Breast epithelium (tissue), 4 donors: ENCODE measurements around the gene ELP1. TPM values are rescaled to one million over a fixed set of nuclear protein-coding genes. Genes with fewer than 3 reads are reported as not detected.

Experiments used
- DNase-seq, 2 donors: peaks; one replicate each; pipeline ENCODE4 v3.0.0-alpha.2; 2019; ENCODE audit warnings: low spot score in 2 of 2
- H3K27ac ChIP-seq, 2 donors: fragments of 200-600 bp; sonication (generic) in 1 of 2; one replicate each; pipeline ENCODE4 v1.5.1; 2016 to 2019; ENCODE audit warnings: mild to moderate bottlenecking in 1 of 2
- H3K27me3 ChIP-seq, 2 donors: fragments of 200-600 bp; sonication (generic) in 1 of 2; one replicate each; pipeline versions ENCODE4 v1.5.1 to v1.6.0; 2017 to 2019; ENCODE audit warnings: control low read depth in 1 of 2, mild to moderate bottlenecking in 1 of 2
- H3K36me3 ChIP-seq: fragments of 200-600 bp; one replicate; pipeline ENCODE4 v1.5.1; 2019
- H3K4me1 ChIP-seq, 2 donors: fragments of 200-600 bp; sonication (generic); one replicate each; pipeline ENCODE4 v1.5.1; 2016 to 2019; ENCODE audit warnings: control low read depth in 1 of 2
- H3K4me3 ChIP-seq, 3 donors: fragments of 200-600 bp; sonication (generic); 1 replicate in 2 of 3; 2 replicates in 1 of 3; pipeline ENCODE4 v1.5.1; 2016 to 2019; ENCODE audit warnings: mild to moderate bottlenecking in 3 of 3, moderate library complexity in 2 of 3
- H3K9me3 ChIP-seq, 2 donors: fragments of 200-600 bp; sonication (generic) in 1 of 2; one replicate each; pipeline ENCODE4 v1.5.1; 2016 to 2019; ENCODE audit warnings: control low read depth in 1 of 2
- POLR2A ChIP-seq: fragments of 450-650 bp; IDR thresholded peaks from one replicate; pipeline ENCODE4 v1.6.1; 2016; ENCODE audit warnings: antibody characterized with exemption, mild to moderate bottlenecking, moderate library complexity
- POLR2AphosphoS5 ChIP-seq, 3 donors: sonication (generic); formaldehyde crosslinking; IDR thresholded peaks; one replicate each; pipeline ENCODE4 v1.6.1; 2017; ENCODE audit warnings: antibody characterized with exemption in 3 of 3
- intact Hi-C: fragments of 100-400 bp; cut with DNase I; formaldehyde crosslinking; loops from one replicate; pipeline ENCODE4 v1.15.1; 2023; ENCODE audit warnings: low total_unique reads
- total RNA-seq, 3 donors: library from RNA; depleted of rRNA; stranded (reverse); fragments of >200 nt; gene quantifications; one replicate each; pipeline ENCODE4 v1.1.0, GENCODE V29; 2016
- TF ChIP-seq, protein P1 (sequence below), 3 donors: fragments of 450-650 bp; IDR thresholded peaks; one replicate each; pipeline ENCODE4 v1.5.1; 2016 to 2017; ENCODE audit warnings: antibody characterized with exemption in 3 of 3, mild to moderate bottlenecking in 3 of 3, moderate library complexity in 3 of 3

Gene ELP1, protein sequence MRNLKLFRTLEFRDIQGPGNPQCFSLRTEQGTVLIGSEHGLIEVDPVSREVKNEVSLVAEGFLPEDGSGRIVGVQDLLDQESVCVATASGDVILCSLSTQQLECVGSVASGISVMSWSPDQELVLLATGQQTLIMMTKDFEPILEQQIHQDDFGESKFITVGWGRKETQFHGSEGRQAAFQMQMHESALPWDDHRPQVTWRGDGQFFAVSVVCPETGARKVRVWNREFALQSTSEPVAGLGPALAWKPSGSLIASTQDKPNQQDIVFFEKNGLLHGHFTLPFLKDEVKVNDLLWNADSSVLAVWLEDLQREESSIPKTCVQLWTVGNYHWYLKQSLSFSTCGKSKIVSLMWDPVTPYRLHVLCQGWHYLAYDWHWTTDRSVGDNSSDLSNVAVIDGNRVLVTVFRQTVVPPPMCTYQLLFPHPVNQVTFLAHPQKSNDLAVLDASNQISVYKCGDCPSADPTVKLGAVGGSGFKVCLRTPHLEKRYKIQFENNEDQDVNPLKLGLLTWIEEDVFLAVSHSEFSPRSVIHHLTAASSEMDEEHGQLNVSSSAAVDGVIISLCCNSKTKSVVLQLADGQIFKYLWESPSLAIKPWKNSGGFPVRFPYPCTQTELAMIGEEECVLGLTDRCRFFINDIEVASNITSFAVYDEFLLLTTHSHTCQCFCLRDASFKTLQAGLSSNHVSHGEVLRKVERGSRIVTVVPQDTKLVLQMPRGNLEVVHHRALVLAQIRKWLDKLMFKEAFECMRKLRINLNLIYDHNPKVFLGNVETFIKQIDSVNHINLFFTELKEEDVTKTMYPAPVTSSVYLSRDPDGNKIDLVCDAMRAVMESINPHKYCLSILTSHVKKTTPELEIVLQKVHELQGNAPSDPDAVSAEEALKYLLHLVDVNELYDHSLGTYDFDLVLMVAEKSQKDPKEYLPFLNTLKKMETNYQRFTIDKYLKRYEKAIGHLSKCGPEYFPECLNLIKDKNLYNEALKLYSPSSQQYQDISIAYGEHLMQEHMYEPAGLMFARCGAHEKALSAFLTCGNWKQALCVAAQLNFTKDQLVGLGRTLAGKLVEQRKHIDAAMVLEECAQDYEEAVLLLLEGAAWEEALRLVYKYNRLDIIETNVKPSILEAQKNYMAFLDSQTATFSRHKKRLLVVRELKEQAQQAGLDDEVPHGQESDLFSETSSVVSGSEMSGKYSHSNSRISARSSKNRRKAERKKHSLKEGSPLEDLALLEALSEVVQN (N-terminal part only)
- 10 to 100 TPM; 18.2 to 27.8 (median 22.6) TPM for total RNA-seq

DNA sequence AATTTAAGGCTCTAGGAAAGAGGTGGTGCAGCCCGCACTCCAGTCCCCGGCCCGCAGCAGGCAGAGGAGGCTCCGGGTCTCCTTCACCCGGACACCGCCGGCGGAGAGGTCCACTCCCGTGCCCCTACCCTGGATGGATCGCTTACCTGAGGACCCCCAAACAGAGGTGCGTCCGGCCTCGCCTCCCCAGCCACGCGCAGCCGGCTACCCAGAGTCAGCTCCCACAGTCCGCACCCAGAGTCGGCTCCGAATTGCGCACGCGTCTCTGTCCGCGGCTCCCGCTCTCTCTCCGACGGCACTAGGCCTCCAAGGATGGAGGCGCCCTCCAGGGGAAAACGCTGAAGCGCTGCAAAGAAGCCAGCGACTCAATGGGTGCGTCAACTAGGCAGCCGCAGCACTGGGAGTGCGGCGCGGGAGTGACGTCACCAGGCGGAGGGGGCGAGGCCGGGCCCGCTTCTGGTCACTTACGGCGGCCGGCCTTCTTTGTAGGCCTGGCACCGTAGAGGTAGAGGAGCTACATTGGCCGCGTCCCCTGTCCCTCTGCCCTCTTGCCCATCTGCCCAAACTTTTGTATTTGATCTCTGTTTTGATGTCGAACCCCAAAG lies at the start of gene ELP1:
TSS of gene ELP1 (minus strand) at position 407 of the 605 bp plus-strand sequence. CDS start 2,978 bp downstream, outside the sequence.
- no peaks in the 10 kb centered on the region for H3K27me3 ChIP-seq
- peak within 1 kb of the TSS; percentile 95 for H3K27ac ChIP-seq
- H3K4me1 ChIP-seq = peaks cover 0 to 10% of the 10 kb centered on the region in 2 donors
- peak within 1 kb of the TSS; percentile 75 to 85 (median 83) for H3K4me3 ChIP-seq
- no peaks in the 10 kb centered on the region for H3K9me3 ChIP-seq
- intact Hi-C loops = loop anchor here (5.0 kb wide), 1 partner anchor 382 kb away; no protein-coding TSS in a partner anchor
- H3K36me3 ChIP-seq = no peaks in the 10 kb centered on the region
- DNase-seq = peak; percentile 85 to 88
- peak; percentile 47 to 69 (median 69) for TF ChIP-seq POLR2AphosphoS5 (IDR thresholded peaks at IDR 0.05)
- TF ChIP-seq POLR2A = peak; percentile 20
- TF ChIP-seq, protein P1, sequence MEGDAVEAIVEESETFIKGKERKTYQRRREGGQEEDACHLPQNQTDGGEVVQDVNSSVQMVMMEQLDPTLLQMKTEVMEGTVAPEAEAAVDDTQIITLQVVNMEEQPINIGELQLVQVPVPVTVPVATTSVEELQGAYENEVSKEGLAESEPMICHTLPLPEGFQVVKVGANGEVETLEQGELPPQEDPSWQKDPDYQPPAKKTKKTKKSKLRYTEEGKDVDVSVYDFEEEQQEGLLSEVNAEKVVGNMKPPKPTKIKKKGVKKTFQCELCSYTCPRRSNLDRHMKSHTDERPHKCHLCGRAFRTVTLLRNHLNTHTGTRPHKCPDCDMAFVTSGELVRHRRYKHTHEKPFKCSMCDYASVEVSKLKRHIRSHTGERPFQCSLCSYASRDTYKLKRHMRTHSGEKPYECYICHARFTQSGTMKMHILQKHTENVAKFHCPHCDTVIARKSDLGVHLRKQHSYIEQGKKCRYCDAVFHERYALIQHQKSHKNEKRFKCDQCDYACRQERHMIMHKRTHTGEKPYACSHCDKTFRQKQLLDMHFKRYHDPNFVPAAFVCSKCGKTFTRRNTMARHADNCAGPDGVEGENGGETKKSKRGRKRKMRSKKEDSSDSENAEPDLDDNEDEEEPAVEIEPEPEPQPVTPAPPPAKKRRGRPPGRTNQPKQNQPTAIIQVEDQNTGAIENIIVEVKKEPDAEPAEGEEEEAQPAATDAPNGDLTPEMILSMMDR (IDR thresholded peaks at IDR 0.05) = no peak

DNA sequence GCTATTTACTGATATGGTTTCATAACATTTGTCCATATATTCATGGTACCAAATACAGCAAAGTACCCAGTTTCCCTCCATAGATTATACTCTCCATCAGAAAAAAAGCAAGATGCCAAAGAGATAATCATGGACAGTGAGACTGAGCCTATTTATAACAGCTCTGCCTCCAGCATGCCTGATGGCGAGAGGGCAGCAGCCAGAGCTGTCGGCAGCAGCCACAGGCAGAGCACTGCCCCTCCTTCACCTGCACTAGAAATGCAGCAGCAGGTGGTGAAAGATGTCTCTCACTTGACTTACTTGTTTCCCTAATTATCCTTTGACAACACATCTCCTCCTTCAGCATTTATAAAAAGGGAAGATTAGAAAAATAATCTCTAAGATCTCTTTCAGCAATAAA lies 47.0 kb upstream of the ELP1 start:
- TF ChIP-seq POLR2AphosphoS5 (IDR thresholded peaks at IDR 0.05) (no peak), POLR2A (no peak)
- TF ChIP-seq, protein P1 (IDR thresholded peaks at IDR 0.05) = no peak
- Histone ChIP-seq H3K4me3 (no peak overlapping the region), H3K27me3 (no peaks in the 10 kb centered on the region), H3K9me3 (no peaks in the 10 kb centered on the region), H3K4me1 (no peaks in the 10 kb centered on the region), H3K27ac (no peak overlapping the region), H3K36me3 (no peaks in the 10 kb centered on the region)
- no peak for DNase-seq
- intact Hi-C loops = no loop called here

DNA sequence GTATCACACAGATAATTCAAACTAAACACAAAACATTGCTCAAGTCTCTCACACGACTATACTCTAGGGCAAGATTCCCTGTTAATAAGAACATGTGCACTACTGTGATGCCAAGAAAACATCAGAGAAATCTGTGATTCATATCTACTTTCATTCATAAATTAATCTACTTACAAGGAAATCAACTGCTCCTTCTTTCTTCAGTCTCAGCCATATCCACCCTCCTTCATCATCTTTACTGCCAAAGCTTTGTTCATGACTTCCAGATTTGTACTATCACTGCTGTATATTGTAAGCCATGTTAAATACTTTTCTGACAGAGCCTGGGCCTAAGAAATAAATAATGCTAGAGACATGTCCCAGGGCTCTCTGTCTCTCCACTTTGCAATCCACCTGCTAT lies 44.3 kb upstream of the ELP1 start:
- no peak overlapping the region for H3K4me3 ChIP-seq
- no peak for DNase-seq
- no peaks in the 10 kb centered on the region for H3K4me1 ChIP-seq
- no peaks in the 10 kb centered on the region for H3K36me3 ChIP-seq
- intact Hi-C loops = no loop called here
- H3K27ac ChIP-seq = no peak overlapping the region
- TF ChIP-seq POLR2A (no peak), POLR2AphosphoS5 (IDR thresholded peaks at IDR 0.05) (no peak)
- TF ChIP-seq, protein P1 (IDR thresholded peaks at IDR 0.05) = no peak
- no peaks in the 10 kb centered on the region for H3K9me3 ChIP-seq
- H3K27me3 ChIP-seq = no peaks in the 10 kb centered on the region

DNA sequence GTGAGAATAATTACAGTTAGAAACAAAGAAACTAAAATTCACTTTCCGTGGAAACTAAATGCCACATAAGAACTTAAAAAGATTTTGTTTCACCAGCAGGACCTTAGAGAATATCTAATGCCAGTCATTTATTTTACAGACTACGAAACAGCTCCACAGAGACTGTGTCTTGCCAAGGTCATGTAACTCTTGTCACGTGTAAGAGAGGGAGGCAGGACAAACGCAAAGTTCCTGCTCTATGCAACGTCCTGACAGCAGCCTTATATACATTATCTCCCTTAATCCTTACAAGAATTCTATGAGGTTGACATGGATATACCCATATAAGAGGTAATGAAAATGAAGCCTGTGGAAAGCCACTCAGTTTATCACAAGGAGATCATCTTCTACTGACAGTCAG lies 40.0 kb upstream of the ELP1 start:
- no peak for DNase-seq
- Histone ChIP-seq H3K27me3 (no peaks in the 10 kb centered on the region), H3K4me1 (no peaks in the 10 kb centered on the region), H3K4me3 (no peak overlapping the region), H3K9me3 (no peaks in the 10 kb centered on the region), H3K36me3 (no peaks in the 10 kb centered on the region), H3K27ac (no peak overlapping the region)
- intact Hi-C loops = no loop called here
- TF ChIP-seq, protein P1 (IDR thresholded peaks at IDR 0.05) = no peak
- no peak for TF ChIP-seq POLR2A
- no peak for TF ChIP-seq POLR2AphosphoS5 (IDR thresholded peaks at IDR 0.05)
